Measurements from ENCODE around the gene SLC37A1. TPM values are rescaled to one million over a fixed set of nuclear protein-coding genes. Genes with fewer than 3 reads are reported as not detected.
A peak's percentile ranks its signal among the peaks of the same experiment; 100 is the strongest.
"Not testable (repeated sequence)": the region's sequence is repeated elsewhere in the genome, so short reads cannot be mapped to it uniquely, and the experiment has no call there.

SLC37A1 gene
- total RNA-seq, 2 experiments from 2014 or later, result 12.8 to 14.9 TPM

DNA sequence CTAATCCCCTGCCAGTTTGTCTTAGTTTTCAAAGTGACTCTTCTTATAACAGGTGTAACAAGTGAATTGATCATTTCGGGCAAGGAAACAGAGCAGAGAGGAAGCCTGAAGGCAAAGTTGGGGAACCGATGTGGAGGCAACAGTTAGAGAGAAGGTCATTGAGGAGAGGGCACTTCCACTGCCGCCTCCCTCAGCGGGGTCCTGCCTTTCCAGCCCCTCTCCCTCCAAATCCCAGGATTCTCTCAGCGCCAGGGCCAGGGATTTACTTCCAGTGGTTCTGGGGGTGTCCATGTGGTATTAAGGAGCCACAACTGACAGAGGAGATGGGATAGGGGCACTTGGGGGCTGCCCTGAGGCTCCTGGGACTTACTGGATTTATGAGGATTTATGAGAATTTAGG is 100.1 kb downstream of the SLC37A1 start:
- intact Hi-C loops (cut with micrococcal nuclease), result no loop called here
- DNase-seq (no peak), ATAC-seq (no peak)
- H3K9me3 Mint-ChIP-seq, result peaks cover 12% of the 10 kb centered on the region
- peaks cover 11% of the 10 kb centered on the region for H3K4me1 Mint-ChIP-seq (ENCODE audit: low read depth)
- H3K4me3 Mint-ChIP-seq, result no peak overlapping the region
- no peaks in the 10 kb centered on the region for H3K27me3 Mint-ChIP-seq
- H3K27ac Mint-ChIP-seq, result no peak overlapping the region
- ChIA-PET POLR2A (no interaction called here), CTCF (no interaction called here)
- TF ChIP-seq, protein P1, sequence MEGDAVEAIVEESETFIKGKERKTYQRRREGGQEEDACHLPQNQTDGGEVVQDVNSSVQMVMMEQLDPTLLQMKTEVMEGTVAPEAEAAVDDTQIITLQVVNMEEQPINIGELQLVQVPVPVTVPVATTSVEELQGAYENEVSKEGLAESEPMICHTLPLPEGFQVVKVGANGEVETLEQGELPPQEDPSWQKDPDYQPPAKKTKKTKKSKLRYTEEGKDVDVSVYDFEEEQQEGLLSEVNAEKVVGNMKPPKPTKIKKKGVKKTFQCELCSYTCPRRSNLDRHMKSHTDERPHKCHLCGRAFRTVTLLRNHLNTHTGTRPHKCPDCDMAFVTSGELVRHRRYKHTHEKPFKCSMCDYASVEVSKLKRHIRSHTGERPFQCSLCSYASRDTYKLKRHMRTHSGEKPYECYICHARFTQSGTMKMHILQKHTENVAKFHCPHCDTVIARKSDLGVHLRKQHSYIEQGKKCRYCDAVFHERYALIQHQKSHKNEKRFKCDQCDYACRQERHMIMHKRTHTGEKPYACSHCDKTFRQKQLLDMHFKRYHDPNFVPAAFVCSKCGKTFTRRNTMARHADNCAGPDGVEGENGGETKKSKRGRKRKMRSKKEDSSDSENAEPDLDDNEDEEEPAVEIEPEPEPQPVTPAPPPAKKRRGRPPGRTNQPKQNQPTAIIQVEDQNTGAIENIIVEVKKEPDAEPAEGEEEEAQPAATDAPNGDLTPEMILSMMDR (IDR thresholded peaks at IDR 0.05), result no peak
- peaks cover 3% of the 10 kb centered on the region for H3K36me3 Mint-ChIP-seq (ENCODE audit: low read depth)

DNA sequence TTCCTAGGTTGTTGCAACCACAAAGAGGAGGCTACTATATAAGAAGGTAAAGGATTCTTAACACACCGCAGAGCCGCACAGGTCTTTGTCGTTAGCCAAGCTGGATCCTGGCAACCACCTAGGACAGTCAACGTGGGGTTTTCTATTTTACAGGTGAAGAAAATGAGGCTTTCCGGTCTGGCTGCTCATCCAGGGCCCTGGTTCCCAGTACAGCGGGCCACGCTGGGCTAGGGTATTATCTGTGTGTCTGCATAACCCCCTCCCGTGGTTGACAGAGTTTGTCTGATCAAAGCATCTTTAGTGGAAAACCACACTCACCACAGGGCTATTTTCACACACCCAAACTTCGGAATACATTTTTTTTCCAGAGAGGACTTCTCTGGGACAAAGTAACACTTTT is 100.7 kb downstream of the SLC37A1 start:
- DNase-seq (peak; percentile 72), ATAC-seq (peak; percentile 54)
- ChIA-PET POLR2A (no interaction called here), CTCF (interaction anchor here (1.2 kb wide), 1 partner anchor 21 kb away, joined by 6 read pairs; no protein-coding TSS in a partner anchor)
- intact Hi-C loops (cut with micrococcal nuclease), result no loop called here
- peaks cover under 1% of the 10 kb centered on the region for H3K36me3 Mint-ChIP-seq (ENCODE audit: low read depth)
- TF ChIP-seq, protein P1 (IDR thresholded peaks at IDR 0.05), result no peak
- H3K9me3 Mint-ChIP-seq, result peaks cover 6% of the 10 kb centered on the region
- H3K4me3 Mint-ChIP-seq, result no peak overlapping the region
- H3K27me3 Mint-ChIP-seq, result no peaks in the 10 kb centered on the region
- H3K27ac Mint-ChIP-seq, result no peak overlapping the region
- peaks cover 9% of the 10 kb centered on the region for H3K4me1 Mint-ChIP-seq (ENCODE audit: low read depth)

DNA sequence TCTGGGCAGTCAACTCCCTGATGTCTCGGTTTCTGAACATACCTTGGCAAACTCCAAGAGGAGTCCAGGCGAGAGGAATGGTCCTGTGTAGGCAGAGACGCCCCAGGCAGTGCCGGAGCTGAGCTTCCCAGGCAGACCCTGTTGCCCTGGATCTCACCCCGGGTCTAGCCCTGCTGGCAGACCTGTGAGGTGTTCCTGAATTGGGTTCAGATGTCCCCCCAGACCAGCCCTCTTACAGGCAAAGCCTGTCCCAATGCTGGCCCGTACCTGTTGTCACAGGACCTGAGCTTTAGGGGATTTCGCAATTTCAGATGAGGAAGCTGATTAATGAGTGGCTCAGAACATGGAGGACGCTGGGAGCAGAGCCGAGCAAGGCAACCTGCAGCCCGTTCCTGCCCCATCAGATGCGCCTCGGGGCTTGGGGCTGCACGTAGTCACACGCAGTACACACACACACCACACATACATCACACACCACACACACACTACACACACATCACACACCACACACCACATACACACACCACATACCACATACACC is 101.2 kb downstream of the SLC37A1 start:
- DNase-seq (peak; percentile 80), ATAC-seq (peak; percentile 86)
- intact Hi-C loops (cut with micrococcal nuclease), result no loop called here
- TF ChIP-seq, protein P1 (IDR thresholded peaks at IDR 0.05), result no peak
- Mint-ChIP-seq H3K4me3 (no peak overlapping the region), H3K9me3 (peaks cover 2% of the 10 kb centered on the region), H3K27me3 (no peaks in the 10 kb centered on the region), H3K27ac (no peak overlapping the region), H3K36me3 (ENCODE audit: low read depth) (no peaks in the 10 kb centered on the region), H3K4me1 (ENCODE audit: low read depth) (peaks cover 5% of the 10 kb centered on the region)
- ChIA-PET POLR2A (no interaction called here), CTCF (interaction anchor here (1.2 kb wide), 1 partner anchor 22 kb away, joined by 6 read pairs; no protein-coding TSS in a partner anchor)

DNA sequence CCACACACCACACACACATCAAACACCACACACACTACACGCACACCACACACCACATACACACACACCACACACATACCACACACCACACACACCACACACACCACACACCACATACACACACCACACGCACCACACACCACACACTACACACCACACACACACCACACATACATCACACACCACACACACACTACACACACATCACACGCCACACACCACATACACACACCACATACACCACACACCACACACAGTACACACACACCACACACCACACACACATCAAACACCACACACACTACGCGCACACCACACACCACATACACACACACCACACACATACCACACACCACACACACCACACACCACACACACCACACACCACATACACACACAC is 101.7 kb downstream of the SLC37A1 start:
- ATAC-seq; intact Hi-C loops (cut with micrococcal nuclease); H3K4me3 Mint-ChIP-seq; H3K4me1 Mint-ChIP-seq (ENCODE audit: low read depth); POLR2A ChIA-PET; H3K9me3 Mint-ChIP-seq; H3K36me3 Mint-ChIP-seq (ENCODE audit: low read depth); H3K27ac Mint-ChIP-seq; H3K27me3 Mint-ChIP-seq; DNase-seq: not testable (repeated sequence)
- CTCF ChIA-PET, result interaction anchor here (1.2 kb wide), 1 partner anchor 22 kb away, joined by 6 read pairs; no protein-coding TSS in a partner anchor

DNA sequence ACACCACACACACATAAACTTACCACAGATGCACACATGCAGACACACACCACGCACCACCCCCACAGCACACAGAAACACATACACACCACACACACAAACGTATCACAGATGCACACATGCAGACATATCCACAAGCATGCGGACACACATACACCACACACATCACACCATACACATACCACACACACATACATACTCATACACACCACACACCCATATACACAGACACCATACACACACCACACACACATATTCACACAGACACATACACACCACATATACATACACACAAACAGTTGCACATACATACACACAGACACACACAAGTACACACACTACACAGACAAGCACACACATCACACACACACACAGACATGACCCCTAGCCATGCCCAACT is 102.3 kb downstream of the SLC37A1 start:
- TF ChIP-seq, protein P1 (IDR thresholded peaks at IDR 0.05), result no peak
- Mint-ChIP-seq H3K9me3 (no peaks in the 10 kb centered on the region), H3K27ac (no peak overlapping the region), H3K36me3 (ENCODE audit: low read depth) (no peaks in the 10 kb centered on the region), H3K27me3 (no peaks in the 10 kb centered on the region), H3K4me1 (ENCODE audit: low read depth) (no peaks in the 10 kb centered on the region), H3K4me3 (no peak overlapping the region)
- ChIA-PET POLR2A (no interaction called here), CTCF (interaction anchor here (1.3 kb wide), 1 partner anchor 23 kb away, joined by 4 read pairs; no protein-coding TSS in a partner anchor)
- no peak for DNase-seq
- intact Hi-C loops (cut with micrococcal nuclease), result no loop called here
- ATAC-seq, result no peak
